Smooth muscle cell (in vitro differentiated cells): ENCODE data around the gene SHANK1. TPM values are rescaled to one million over a fixed set of nuclear protein-coding genes. Genes with fewer than 3 reads are reported as not detected.

Source experiments
- DNase-seq: peaks from one replicate; lab custom pipeline; 2025; ENCODE audit not compliant: unreplicated experiment; lab: John Stamatoyannopoulos, UW
- H2AFZ ChIP-seq: fragments of 200-600 bp; sonication (generic); 2 replicates; pipeline ENCODE4 v1.6.0; 2016; ENCODE audit warnings: antibody characterized with exemption, low read depth, mild to moderate bottlenecking
- H3F3A ChIP-seq: fragments of 200-600 bp; sonication (generic); 2 replicates; pipeline ENCODE4 v1.6.0; 2017; ENCODE audit warnings: antibody characterized with exemption, low read depth
- H3K27ac ChIP-seq: fragments of 200-600 bp; sonication (generic); 2 replicates; pipeline ENCODE4 v1.5.1; 2016; ENCODE audit warnings: low read depth, mild to moderate bottlenecking
- H3K27me3 ChIP-seq: fragments of 200-600 bp; sonication (generic); 2 replicates; pipeline ENCODE4 v1.6.1; 2016; ENCODE audit warnings: low read depth, mild to moderate bottlenecking
- H3K36me3 ChIP-seq: fragments of 200-600 bp; sonication (generic); 2 replicates; pipeline ENCODE4 v1.5.1; 2016; ENCODE audit warnings: low read depth
- H3K4me1 ChIP-seq: fragments of 200-600 bp; sonication (generic); 2 replicates; pipeline ENCODE4 v1.5.1; 2016; ENCODE audit warnings: low read depth
- H3K4me2 ChIP-seq: fragments of 200-600 bp; sonication (generic); 2 replicates; pipeline ENCODE4 v1.6.0; 2016; ENCODE audit warnings: mild to moderate bottlenecking
- H3K4me3 ChIP-seq: fragments of 200-600 bp; sonication (generic); 2 replicates; pipeline ENCODE4 v1.5.1; 2016; ENCODE audit warnings: mild to moderate bottlenecking
- H3K79me2 ChIP-seq: fragments of 200-600 bp; sonication (generic); 2 replicates; pipeline ENCODE4 v1.6.0; 2016; ENCODE audit warnings: low read depth, mild to moderate bottlenecking
- H3K9ac ChIP-seq: fragments of 200-600 bp; sonication (generic); 2 replicates; pipeline ENCODE4 v1.6.0; 2016; ENCODE audit warnings: low read depth
- H3K9me3 ChIP-seq: fragments of 200-600 bp; sonication (generic); replicated peaks from 2 replicates; pipeline ENCODE4 v1.5.1; 2016; ENCODE audit warnings: low read depth
- H4K20me1 ChIP-seq: fragments of 200-600 bp; sonication (generic); 2 replicates; pipeline ENCODE4 v1.6.0; 2016; ENCODE audit warnings: low read depth
- WGBS: methylation state at CpG from one replicate; pipeline ENCODE4 v1.1.7; 2016; ENCODE audit warnings: low lambda C conversion rate; 5-methylcytosine and 5-hydroxymethylcytosine counted together
- polyA plus RNA-seq: library from polyadenylated mRNA; unstranded; fragments of >200 nt; fragmentation: Nextera tagmentation; extraction: Ambion mirVana; gene quantifications from 2 replicates; pipeline ENCODE4 v1.2.1, GENCODE V29; 2016
- total RNA-seq: library from RNA; depleted of rRNA; stranded (reverse); fragments of >200 nt; gene quantifications from 2 replicates; pipeline ENCODE4 v1.2.3, GENCODE V29; 2014
- TF ChIP-seq, protein P1 (sequence below): fragments of 200-600 bp; sonication (generic); IDR thresholded peaks from 2 replicates; pipeline ENCODE4 v1.5.1; 2017; ENCODE audit warnings: borderline replicate concordance, mild to moderate bottlenecking, antibody characterized with exemption; ENCODE audit not compliant: insufficient read depth, poor library complexity, severe bottlenecking

Gene SHANK1
- total and polyA plus RNA-seq, 2 experiments from 2014 or later = 1.0 to 4.1 TPM

DNA sequence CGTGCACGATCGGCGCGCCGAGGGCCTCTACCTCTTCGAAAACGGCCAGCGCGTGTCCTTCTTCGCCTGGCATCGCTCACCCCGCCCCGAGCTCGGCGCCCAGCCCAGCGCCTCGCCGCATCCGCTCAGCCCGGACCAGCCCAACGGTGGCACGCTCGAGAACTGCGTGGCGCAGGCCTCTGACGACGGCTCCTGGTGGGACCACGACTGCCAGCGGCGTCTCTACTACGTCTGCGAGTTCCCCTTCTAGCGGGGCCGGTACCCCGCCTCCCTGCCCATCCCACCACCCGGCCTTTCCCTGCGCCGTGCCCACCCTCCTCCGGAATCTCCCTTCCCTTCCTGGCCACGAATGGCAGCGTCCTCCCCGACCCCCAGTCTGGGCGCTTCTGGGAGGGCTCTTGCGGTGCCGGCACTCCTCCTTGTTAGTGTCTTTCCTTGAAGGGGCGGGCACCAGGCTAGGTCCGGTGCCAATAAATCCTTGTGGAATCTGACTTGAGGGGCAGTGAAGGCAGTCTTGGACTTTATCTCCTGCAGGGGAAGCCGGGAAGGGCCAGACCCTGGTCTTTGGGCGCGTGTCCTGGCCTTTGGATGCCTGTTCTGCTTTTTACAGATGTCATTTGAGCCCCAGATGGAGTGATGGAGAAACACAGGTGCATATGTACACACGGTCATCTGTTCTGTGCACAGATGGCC lies 5.8 kb upstream of the SHANK1 start:
- H3K27me3 ChIP-seq = no peaks in the 10 kb centered on the region
- H3K36me3 ChIP-seq = no peaks in the 10 kb centered on the region
- 12% methylated on average over 40 of the region's 52 CpGs for WGBS

DNA sequence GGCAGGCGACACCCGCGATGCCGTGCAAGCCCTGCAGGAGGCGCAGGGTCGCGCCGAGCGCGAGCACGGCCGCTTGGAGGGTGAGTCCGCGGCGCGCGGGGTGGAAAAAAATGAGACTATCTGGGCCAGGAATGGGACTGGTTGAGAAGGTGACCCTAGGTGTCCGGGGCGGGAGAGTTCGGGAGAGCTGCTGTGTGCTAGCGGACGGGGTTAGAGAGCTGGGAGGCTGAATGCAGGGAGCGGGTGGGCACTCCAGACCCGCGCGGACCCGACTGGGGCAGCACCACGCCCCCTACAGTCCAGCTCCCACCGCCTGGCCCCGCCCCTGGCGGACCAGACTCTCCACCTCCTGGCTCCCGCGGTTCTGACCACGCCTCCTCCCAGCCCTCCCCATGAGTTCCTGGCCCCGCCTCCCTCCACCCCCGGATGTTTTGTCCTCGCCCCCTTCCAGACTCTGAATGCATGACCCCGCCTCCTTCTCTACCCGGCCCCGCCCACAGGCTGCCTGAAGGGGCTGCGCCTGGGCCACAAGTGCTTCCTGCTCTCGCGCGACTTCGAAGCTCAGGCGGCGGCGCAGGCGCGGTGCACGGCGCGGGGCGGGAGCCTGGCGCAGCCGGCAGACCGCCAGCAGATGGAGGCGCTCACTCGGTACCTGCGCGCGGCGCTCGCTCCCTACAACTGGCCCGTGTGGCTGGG lies 5.1 kb upstream of the SHANK1 start:
- Histone ChIP-seq H3K27ac (peak overlapping the region; percentile 45), H3K9ac (peak overlapping the region; percentile 48), H4K20me1 (no peaks in the 10 kb centered on the region), H3K79me2 (peaks cover 8% of the 10 kb centered on the region), H3K9me3 (no peaks in the 10 kb centered on the region), H3K4me3 (peak overlapping the region; percentile 57), H3K4me2 (peak overlapping the region; percentile 88), H2AFZ (peak overlapping the region; percentile 58), H3F3A (no peaks in the 10 kb centered on the region), H3K27me3 (no peaks in the 10 kb centered on the region), H3K4me1 (peaks cover 14% of the 10 kb centered on the region), H3K36me3 (no peaks in the 10 kb centered on the region)
- 3% methylated on average over 37 of the region's 65 CpGs for WGBS
- DNase-seq = peak; percentile 93
- TF ChIP-seq, protein P1, sequence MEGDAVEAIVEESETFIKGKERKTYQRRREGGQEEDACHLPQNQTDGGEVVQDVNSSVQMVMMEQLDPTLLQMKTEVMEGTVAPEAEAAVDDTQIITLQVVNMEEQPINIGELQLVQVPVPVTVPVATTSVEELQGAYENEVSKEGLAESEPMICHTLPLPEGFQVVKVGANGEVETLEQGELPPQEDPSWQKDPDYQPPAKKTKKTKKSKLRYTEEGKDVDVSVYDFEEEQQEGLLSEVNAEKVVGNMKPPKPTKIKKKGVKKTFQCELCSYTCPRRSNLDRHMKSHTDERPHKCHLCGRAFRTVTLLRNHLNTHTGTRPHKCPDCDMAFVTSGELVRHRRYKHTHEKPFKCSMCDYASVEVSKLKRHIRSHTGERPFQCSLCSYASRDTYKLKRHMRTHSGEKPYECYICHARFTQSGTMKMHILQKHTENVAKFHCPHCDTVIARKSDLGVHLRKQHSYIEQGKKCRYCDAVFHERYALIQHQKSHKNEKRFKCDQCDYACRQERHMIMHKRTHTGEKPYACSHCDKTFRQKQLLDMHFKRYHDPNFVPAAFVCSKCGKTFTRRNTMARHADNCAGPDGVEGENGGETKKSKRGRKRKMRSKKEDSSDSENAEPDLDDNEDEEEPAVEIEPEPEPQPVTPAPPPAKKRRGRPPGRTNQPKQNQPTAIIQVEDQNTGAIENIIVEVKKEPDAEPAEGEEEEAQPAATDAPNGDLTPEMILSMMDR = peak; percentile 79

More for the DNA sequence above, 5.8 kb upstream of the SHANK1 start:
- no peaks in the 10 kb centered on the region for H3F3A ChIP-seq
- peak overlapping the region; percentile 45 for H3K27ac ChIP-seq
- no peak for DNase-seq
- peaks cover 14% of the 10 kb centered on the region for H3K4me1 ChIP-seq
- H3K4me3 ChIP-seq = peak overlapping the region; percentile 53
- H2AFZ ChIP-seq = peak overlapping the region; percentile 58
- peak overlapping the region; percentile 88 for H3K4me2 ChIP-seq
- TF ChIP-seq, protein P1 = no peak
- H3K9me3 ChIP-seq = no peaks in the 10 kb centered on the region
- peak overlapping the region; percentile 48 for H3K9ac ChIP-seq
- H4K20me1 ChIP-seq = no peaks in the 10 kb centered on the region
- H3K79me2 ChIP-seq = peaks cover 8% of the 10 kb centered on the region

DNA sequence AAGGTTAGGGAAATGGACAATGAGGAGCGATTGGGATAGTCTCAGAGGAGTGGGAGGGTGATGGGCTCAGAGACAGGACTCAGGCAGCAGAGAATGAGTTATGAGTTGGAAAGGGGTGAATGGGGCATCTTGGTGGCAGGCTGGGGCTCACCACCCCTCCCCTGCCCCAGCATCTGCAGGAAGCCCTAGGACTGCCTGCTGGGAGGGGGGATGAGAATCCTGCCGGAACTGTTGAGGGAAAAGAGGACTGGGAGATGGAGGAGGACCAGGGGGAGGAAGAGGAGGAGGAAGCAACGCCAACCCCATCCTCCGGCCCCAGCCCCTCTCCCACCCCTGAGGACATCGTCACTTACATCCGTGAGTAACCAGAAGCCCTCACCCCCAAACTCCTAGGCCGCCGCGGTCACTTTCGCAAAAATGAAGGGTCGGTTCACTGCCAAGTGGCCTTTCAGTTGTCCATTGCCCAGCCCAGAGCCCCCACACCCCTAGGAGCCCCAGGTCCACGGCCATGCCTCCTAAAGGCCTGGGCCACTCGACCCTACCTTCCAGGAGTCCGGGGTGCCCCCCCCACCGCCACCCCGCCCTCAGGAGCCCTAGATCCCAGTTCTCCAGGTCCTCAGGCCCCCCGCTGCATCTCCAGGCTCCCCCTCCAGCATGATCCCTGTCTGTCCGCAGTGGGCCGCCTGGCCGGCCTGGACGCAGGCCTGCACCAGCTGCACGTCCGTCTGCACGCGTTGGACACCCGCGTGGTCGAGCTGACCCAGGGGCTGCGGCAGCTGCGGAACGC lies 4.3 kb upstream of the SHANK1 start:
- Histone ChIP-seq H4K20me1 (no peaks in the 10 kb centered on the region), H3K9ac (peak overlapping the region; percentile 19), H3K27me3 (no peaks in the 10 kb centered on the region), H3K9me3 (no peaks in the 10 kb centered on the region), H3K36me3 (no peaks in the 10 kb centered on the region), H3K27ac (peak overlapping the region; percentile 55), H3K4me3 (peak overlapping the region; percentile 57), H2AFZ (no peak overlapping the region), H3F3A (no peaks in the 10 kb centered on the region), H3K4me1 (peaks cover 14% of the 10 kb centered on the region), H3K4me2 (peak overlapping the region; percentile 88), H3K79me2 (peaks cover 8% of the 10 kb centered on the region)
- TF ChIP-seq, protein P1 = no peak
- 14% methylated on average over 28 of the region's 31 CpGs for WGBS
- DNase-seq = no peak
